ENCODE measurements around the gene AKNAD1. TPM values are rescaled to one million over a fixed set of nuclear protein-coding genes. Genes with fewer than 3 reads are reported as not detected.
"Not testable (repeated sequence)": the region's sequence is repeated elsewhere in the genome, so short reads cannot be mapped to it uniquely, and the experiment has no call there.

AKNAD1 gene
- total and polyA plus RNA-seq, 11 donors = 0.14 to 0.59 TPM; not detected in 9

DNA sequence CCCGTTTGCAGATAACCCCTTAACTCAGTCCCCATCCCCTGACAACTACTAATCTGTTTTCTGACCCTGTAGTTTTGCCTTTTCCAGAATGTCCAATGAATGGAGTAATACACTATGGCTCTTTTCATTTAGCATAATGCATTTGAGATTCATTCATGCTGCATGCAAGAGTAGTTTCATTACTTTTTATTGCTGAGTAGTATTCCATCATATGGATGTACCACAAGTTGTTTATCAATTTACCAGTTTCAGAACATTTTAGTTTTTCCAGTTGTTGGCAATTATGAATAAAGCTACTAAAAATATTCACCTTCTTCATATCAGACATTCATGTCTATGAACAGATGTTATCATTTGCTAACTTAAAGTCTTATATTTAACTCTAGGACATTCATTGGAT is 65.1 kb downstream of the AKNAD1 start:
- DNase-seq = no peak
- peaks cover 0 to 24% (median 10%) of the 10 kb centered on the region in 12 donors for H3K9me3 ChIP-seq
- TF ChIP-seq, protein P1, sequence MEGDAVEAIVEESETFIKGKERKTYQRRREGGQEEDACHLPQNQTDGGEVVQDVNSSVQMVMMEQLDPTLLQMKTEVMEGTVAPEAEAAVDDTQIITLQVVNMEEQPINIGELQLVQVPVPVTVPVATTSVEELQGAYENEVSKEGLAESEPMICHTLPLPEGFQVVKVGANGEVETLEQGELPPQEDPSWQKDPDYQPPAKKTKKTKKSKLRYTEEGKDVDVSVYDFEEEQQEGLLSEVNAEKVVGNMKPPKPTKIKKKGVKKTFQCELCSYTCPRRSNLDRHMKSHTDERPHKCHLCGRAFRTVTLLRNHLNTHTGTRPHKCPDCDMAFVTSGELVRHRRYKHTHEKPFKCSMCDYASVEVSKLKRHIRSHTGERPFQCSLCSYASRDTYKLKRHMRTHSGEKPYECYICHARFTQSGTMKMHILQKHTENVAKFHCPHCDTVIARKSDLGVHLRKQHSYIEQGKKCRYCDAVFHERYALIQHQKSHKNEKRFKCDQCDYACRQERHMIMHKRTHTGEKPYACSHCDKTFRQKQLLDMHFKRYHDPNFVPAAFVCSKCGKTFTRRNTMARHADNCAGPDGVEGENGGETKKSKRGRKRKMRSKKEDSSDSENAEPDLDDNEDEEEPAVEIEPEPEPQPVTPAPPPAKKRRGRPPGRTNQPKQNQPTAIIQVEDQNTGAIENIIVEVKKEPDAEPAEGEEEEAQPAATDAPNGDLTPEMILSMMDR (IDR thresholded peaks at IDR 0.05) = no peak
- no peak for TF ChIP-seq POLR2A (IDR thresholded peaks at IDR 0.05)
- H3K27me3 ChIP-seq = no peaks in the 10 kb centered on the region
- no peak overlapping the region for H3K27ac ChIP-seq
- ATAC-seq = no peak
- 94 to 100% (median 98%) methylated on average over 1 of the region's 1 CpG for WGBS, 4 donors
- intact Hi-C loops (cut with DNase I) = no loop called here
- no peaks in the 10 kb centered on the region for H3K4me1 ChIP-seq
- H3K4me3 ChIP-seq = no peak overlapping the region
- H3K36me3 ChIP-seq = peaks cover 0 to 94% (median 71%) of the 10 kb centered on the region in 9 donors

DNA sequence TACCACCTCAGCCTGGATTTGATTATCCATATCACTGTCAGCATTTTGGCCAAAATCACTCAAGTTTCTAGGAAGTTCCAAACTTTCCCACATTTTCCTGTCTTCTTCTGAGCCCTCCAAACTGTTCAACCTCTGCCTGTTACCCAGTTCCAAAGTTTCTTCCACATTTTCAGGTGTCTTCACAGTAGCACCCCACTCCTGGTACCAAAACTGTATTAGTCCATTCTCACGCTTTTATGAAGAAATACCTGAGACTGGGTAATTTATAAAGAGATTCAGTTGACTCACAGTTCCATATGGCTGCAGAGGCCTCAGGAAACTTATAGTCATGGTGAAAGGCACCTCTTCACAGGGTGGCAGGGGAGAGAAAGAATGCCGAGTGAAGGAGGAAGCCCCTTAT is 71.0 kb downstream of the AKNAD1 start:
- DNase-seq (no peak), ATAC-seq (no peak)
- TF ChIP-seq POLR2A (IDR thresholded peaks at IDR 0.05) = no peak
- 95 to 100% (median 97%) methylated on average over 2 of the region's 2 CpGs for WGBS, 4 donors
- Histone ChIP-seq H3K9me3 (peaks cover 0 to 25% (median 14%) of the 10 kb centered on the region in 12 donors), H3K4me1 (no peaks in the 10 kb centered on the region), H3K4me3 (no peak overlapping the region), H3K27ac (no peak overlapping the region), H3K36me3 (peaks cover 3 to 94% (median 82%) of the 10 kb centered on the region in 9 donors), H3K27me3 (no peaks in the 10 kb centered on the region)
- intact Hi-C loops (cut with DNase I) = no loop called here

DNA sequence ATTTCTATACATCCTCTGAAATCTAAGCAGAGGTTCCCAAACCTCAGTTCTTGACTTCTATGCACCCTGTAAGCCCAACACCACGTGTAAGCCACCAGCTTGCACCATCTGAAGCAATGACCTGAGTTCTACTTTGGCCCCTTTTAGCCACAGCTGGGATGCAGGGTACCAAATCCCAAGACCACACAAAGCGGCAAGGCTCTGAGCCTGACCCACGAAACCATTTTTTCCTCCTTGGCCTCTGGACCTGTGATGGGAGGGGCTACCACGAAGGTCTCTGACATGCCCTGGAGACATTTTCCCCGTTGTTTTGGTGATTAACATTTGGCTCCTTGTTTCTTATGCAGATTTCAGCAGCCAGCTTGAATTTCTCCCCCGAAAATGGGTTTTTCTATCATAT is 71.6 kb downstream of the AKNAD1 start:
- H3K4me1 ChIP-seq = no peaks in the 10 kb centered on the region
- no peaks in the 10 kb centered on the region for H3K27me3 ChIP-seq
- no peak overlapping the region for H3K27ac ChIP-seq
- H3K4me3 ChIP-seq = no peak overlapping the region
- peaks cover 3 to 99% (median 87%) of the 10 kb centered on the region in 9 donors for H3K36me3 ChIP-seq
- ATAC-seq (no peak), DNase-seq (no peak)
- WGBS, 4 donors = 94 to 98% (median 96%) methylated on average over 6 of the region's 6 CpGs
- H3K9me3 ChIP-seq = peaks cover 0 to 23% (median 14%) of the 10 kb centered on the region in 12 donors
- intact Hi-C loops (cut with DNase I) = no loop called here
- no peak for TF ChIP-seq POLR2A (IDR thresholded peaks at IDR 0.05)
- TF ChIP-seq, protein P1 (IDR thresholded peaks at IDR 0.05) = no peak

DNA sequence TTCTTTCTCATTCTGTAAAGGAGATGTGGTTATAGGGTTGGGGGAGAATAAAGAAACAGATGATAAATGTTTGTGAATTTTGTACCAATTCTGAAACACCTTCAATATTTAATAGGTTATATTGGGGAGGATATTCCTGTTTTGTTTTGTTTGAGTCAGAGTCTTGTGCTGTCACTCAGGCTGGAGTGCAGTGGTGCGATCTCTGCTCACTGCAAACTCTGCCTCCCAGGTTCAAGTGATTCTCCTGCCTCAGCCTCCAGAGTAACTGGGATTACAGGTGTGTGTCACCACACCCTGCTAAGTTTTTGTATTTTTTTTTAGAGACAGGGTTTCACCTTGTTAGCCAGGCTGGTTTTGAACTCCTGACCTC is 75.3 kb downstream of the AKNAD1 start:
- ATAC-seq; H3K4me3 ChIP-seq; intact Hi-C loops (cut with DNase I); H3K27ac ChIP-seq; H3K27me3 ChIP-seq; H3K4me1 ChIP-seq; DNase-seq: not testable (repeated sequence)
- Histone ChIP-seq H3K9me3 (peaks cover 0 to 21% (median 14%) of the 10 kb centered on the region in 12 donors), H3K36me3 (peaks cover 3 to 100% (median 92%) of the 10 kb centered on the region in 9 donors)
- WGBS, 4 donors = 93 to 100% (median 97%) methylated on average over 1 of the region's 1 CpG

GRCh38 chr1:108780937-108781574 is 75.8 kb downstream of the AKNAD1 start:
- DNase-seq = no peak
- no peak for ATAC-seq
- Histone ChIP-seq H3K4me1 (no peaks in the 10 kb centered on the region), H3K27ac (no peak overlapping the region), H3K36me3 (peaks cover 3 to 100% (median 92%) of the 10 kb centered on the region in 9 donors), H3K9me3 (peaks cover 0 to 16% (median 13%) of the 10 kb centered on the region in 12 donors), H3K27me3 (no peaks in the 10 kb centered on the region), H3K4me3 (no peak overlapping the region)
- no peak for TF ChIP-seq POLR2A (IDR thresholded peaks at IDR 0.05)
- TF ChIP-seq, protein P1 (IDR thresholded peaks at IDR 0.05) = no peak
- intact Hi-C loops (cut with DNase I) = no loop called here
- WGBS, 4 donors = 84 to 93% (median 92%) methylated on average over 3 of the region's 3 CpGs
